Stimulated activated CD8-positive, alpha-beta memory T cell treated with anti-CD3 and anti-CD28 coated beads, Interleukin-7, amount 100 ng/mL, for 48 hours (primary cell): Measurements from ENCODE around the gene SLC7A5.
"Not testable (repeated sequence)": the region's sequence is repeated elsewhere in the genome, so short reads cannot be mapped to it uniquely, and the experiment has no call there.

Source experiments
- DNase-seq, 2 donors: peaks; one replicate each; pipeline ENCODE4 v3.0.0-alpha.2; 2020; ENCODE audit warnings: low read depth in 1 of 2; ENCODE audit errors: extremely low read depth in 1 of 2

Gene SLC7A5

DNA sequence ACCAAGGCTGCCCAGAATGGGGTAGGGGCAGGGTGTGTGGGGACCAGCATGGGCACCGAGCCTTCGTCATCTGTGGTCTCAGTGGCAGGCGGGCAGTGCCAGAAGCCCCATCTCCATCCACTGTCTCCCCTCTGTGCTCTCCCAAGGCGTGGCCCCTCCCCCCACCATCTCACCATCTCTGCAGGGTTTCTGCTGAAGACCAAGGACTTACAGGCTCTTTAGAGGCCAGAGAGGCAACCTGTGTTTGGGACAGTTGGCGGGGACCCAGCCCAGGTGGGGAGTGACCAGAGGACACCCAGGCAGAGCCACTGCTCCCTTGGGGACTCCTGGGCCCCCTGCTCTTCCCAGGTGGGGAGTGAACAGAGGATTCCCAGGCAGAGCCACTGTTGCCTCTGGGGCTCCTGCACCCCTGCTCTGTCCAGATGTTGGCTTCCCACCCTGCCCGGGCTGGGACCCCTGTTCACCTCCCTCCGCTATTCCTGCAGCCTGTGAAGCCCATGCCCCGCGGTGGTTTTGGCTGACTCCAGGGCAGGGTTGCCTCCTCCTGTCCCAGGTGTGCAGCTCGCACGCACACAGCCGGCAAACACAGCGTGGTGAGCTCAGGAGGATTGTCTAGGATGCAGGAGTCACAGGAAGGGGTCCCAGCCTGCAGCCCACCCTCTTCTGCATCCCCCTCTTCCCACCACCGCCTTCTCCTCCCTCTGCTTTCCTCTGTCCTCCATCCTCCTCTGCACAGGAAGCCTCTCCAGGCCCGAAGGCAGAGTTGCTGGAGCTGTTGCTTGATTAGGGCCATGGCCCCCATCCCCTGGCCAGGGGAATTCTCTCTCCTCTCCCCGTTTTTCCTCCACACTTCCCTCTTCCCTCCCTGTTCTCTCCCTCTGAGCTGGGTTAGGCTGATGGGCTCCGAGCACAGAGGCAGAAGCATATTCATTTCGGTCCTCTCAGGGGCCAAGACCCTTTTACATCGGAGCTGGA, 45.0 kb downstream of the SLC7A5 start:
- DNase-seq, result no peak

DNA sequence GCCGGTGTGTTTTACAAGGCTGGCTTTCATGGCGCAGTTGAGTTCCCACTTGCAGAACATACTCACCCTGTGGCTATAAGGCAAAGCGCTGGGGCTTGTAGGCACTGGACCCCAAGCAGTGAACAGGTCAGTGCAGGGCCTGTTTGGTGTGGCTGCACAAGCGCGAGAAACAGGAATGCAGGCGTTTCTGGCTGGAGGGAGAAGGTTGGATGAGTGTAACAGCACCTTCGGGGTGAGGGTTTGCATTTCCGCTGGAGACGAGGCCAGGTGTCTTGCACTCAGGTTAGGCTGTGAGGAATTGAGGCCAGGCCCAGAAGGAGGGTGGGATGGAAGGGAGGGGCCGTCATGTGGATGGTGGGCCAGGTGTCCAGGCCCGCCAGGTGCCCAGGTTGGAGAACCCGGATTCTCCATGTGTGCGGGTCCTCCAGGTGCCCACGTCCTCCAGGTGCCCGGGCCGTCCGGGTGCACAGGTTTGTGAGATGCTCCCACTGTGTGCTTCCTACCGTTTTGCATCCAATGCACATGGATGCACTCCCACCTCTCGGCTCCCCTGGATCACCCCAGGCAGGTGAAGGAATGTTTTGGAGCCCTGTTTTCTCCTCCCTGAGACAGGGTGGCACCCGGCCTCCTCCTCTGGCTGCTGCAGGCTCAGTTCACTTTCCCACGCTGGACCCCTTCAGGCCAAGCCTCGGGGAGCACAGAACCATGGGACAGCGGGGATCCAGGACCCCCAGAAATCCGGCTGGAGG, 46.0 kb downstream of the SLC7A5 start:
- no peak for DNase-seq

DNA sequence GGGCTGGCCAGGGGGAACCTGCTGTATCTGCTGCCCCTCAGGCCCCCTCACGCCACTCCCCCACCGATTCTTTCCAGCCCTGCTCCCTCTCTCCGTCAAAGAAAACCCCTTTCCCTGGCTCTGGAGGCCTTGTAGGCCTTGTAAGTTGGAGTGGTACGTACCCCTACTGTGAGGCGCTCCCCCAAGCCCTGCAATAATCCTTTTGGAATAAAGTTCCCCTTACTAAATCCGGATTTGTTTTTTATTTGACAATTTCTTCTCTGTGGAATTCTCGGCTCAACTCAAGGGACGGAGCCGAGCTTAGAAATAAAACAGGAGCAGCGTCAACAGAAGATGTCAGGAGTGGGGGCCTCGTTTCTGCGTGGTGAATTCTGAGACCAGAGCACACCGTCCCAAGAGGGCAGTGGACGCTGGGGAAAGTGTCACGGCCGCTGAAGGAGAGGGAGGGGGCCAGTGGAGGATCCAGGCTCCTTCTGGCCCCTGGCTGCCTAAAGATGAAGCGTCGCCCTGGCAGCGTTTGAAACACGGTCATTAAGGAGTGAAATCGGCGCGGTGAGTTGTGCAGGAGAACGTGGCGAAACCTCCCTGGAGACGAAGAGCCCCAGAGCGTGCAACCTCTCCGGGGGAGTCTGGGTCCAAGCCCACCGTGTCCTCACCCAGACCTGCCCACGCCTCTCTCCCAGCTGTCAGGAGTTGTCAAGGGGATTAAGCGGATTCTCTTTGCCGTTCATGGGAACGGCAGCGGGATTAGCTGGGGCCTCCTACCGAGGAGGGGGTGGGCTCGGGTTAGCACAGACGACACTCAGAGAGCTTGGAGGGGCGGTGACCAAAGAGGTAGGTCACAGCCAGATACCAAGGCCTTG, 47.0 kb downstream of the SLC7A5 start:
- DNase-seq, result no peak

DNA sequence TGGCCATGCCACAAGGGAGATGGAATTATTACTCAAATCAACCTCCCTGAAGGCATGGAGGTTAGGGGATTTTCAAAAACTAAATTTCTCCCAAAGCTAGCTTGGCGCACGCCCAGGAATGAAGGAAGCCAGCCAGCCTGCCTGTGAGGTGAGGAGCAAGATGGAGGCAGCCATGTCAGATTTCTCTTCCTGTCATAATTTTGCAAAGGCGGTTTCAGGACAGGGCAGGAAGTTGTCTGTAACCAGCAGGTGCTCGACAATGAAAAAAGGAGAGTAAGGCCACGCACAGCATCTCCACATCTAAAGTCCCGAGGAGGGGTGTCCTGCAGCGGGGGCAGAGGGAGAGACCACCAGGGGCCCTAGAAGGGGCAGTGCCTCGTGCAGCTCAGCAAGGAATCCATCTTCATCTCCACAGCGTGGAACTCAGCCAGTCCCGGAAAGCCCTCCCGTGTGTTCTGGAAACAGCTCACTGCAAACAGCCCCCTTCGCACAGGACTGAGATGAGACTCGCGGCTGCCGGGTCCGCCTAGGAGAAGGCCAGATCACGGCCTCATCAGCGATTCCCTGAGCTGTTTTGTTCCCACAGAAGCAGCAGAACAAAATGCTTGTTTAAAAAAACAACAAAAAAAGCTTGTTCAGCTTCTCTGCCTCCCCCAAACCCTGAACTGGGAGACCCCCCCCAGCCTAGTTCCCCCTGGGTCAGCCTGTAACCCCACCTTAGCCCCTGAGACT, 47.8 kb downstream of the SLC7A5 start:
- DNase-seq, result no peak

DNA sequence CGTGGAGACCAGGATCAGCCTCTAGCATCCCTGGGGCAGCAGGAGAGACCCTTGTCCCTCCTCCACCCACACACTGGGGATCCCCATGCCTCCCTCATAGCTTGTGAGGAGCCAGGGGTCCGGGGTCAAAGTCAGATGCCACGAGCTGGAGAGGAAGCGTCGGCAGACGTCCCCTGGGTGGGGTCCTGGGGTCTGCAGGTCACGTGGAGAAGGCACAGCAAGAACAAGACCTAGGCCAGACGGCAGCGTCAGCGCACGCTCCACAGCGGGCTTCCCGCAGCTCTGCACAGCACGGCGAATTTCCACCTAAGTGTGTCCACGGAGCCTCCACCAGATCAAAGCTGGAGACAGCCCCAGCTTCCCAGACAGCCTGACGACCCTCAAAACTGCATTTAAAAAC, 49.3 kb downstream of the SLC7A5 start:
- DNase-seq, result no peak

DNA sequence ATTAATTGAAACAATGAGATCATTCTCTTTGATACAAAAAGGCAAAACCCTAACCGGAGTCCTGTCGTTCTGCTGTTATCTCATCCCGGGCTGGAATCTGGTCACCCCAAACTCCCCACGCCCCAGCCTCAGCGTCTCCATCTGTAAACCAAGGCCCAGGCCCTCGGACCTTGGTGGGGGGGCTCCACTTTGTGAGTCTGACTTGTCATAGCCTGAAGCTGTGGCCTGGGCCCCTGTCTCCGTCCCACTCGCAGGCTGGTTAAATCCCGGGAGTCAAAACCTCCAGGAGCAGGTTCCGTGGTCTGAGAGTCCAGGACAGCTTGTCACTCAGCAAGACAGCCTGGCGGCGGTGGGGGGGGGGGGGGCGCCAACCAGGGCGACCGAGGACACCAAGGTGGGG, 50.0 kb downstream of the SLC7A5 start:
- DNase-seq, result no peak

DNA sequence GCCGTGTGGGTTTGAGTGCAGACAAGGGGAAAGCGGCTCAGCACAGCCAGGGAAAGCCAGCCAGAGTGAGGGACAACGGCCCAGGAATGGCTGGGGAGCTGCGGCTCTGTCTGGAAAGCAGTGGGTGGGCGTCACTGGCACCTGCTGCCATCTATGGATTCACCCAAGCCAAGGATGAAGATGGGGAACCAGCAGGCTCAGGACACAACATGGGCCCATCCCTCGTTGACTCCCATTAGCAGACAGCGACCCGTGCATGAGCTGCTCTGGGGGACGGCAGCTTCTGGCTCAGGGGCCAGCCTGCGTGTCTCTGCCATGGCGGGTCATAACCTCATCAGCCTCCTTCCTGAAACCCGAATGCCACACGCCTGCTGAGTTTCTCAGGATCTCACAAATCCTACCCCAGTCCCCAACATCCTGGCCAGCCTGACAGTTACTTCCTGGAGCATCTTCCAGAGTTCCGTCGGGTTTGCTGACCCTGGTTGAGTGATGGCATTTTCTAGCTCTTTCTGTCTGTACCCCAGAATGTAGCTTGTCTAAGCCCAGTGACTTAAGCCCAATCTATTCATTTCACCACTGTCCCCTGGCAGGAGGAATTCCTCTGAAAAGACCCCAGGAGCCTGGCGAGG, 50.7 kb downstream of the SLC7A5 start:
- DNase-seq, result no peak

DNA sequence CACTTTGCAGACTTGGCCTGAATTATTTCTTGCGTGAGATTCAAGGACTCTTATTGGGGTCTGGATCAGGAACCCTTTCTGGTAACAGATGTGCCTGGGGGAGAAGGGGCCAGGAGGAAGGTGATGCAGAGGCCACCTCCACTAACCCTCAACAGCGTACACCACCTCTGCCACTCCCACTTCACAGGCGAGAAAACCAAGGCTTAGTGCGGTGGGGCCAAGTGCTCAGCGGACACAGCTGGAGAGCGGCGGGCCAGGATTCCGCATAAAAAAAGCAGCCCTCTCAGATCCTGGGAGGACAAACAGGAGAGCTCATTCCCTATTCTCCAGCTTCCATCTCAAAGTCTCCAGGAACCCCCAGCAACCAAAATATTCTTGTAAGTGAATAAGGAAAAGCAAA, 51.4 kb downstream of the SLC7A5 start:
- DNase-seq, result no peak

DNA sequence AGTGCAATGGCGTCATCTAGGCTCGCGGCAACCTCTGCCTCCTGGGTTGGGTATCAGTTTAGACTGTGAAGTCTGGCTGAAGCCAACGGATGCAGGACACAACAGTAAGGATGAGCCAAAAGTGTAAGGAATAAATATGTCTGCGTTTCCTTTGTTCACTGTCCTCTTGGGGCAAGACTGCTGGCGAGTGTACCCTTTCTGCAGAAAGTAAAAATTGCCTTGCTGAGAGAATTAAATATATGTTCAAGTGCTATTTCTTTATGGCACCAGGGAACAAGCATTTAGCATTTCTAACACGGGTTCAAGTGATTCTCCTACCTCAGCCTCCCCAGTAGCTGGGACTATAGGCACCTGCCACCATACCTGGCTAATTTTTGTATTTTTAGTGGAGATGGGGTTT, 51.9 kb downstream of the SLC7A5 start:
- not testable (repeated sequence) for DNase-seq

DNA sequence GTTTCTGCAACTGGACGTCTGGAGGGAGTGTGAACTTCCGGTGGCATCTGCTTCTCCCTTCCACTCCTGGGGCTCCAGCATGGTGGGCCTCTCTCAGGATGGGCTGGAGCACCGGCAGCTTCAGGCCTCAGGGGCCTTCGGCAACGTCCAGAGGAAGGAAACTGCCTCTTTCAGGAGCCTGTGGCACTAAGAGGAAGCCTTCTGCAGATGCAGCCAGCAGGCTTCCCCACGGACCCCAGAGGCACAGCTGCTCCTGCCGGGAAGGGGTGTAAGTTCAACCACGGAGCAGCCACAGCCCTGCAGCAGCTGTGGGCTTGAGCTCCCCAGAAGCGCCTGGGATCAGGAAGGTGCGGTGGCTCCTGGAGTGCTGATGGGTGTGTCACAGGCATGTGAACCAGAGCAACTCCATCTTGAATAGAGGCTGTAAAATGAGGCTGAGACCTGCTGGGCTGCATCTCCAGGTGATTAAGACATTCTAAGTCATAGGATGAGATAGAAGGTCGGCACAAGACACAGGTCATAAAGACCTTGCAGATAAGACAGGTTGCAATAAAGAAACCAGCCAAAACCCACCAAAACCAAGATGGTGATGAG, 52.7 kb downstream of the SLC7A5 start:
- no peak for DNase-seq

DNA sequence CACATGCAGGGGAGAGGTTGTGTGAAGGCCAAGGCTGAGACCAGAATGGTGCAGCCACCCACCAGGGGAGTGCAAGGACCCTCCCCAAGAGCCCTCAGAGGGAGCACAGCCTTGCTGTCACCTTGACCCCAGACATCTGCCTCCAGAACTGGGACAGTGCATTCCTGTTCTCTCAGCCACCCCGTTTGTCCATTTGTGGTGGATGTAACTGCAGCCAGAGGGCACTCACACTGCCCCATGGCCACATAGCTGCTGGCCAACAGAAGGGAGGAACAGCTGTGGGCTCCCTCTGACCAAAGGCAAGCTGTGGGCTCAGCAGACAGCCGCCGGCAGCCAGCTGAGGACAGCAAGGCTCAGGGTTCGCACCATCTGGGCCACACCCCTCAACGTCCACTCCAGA, 53.7 kb downstream of the SLC7A5 start:
- DNase-seq, result no peak

DNA sequence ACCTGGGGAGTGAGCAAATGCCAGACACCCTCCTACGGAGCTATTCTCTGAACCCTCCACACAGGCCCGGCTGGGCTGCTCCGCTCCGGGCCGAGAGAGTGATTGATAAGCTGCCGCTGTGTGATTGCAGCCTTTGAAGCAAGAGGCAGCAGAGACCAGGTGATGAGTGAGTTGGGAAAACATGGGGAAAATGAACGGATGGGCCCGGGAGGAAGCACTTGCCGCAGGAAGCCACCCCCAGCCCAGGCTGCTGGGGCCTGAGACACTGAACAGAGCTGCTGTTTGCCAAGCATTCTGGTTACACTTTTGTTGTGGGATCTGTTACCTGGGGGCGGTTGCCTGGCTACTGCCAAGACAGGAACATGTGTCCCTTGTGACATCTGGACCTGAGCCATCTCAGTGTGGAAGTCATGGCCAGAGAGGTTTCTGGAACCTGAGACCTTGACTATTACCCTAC, 57.1 kb downstream of the SLC7A5 start:
- DNase-seq, result no peak

DNA sequence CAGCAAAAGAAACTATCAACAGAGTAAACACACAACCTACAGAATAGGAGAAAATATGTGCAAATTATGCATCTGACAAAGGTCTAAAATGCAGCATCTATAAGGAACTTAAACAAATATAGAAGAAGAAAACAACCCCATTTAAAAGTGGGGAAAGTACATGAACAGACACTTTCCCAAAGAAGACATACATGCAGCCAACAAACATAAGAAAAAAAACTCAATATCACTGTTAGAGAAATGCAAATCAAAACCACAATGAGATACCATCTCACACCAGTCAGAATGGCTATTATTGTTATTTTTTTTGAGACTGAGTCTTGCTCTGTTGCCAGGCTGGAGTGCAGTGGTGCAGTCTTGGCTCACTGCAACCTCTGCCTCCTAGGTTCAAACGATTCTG, 57.9 kb downstream of the SLC7A5 start:
- not testable (repeated sequence) for DNase-seq

DNA sequence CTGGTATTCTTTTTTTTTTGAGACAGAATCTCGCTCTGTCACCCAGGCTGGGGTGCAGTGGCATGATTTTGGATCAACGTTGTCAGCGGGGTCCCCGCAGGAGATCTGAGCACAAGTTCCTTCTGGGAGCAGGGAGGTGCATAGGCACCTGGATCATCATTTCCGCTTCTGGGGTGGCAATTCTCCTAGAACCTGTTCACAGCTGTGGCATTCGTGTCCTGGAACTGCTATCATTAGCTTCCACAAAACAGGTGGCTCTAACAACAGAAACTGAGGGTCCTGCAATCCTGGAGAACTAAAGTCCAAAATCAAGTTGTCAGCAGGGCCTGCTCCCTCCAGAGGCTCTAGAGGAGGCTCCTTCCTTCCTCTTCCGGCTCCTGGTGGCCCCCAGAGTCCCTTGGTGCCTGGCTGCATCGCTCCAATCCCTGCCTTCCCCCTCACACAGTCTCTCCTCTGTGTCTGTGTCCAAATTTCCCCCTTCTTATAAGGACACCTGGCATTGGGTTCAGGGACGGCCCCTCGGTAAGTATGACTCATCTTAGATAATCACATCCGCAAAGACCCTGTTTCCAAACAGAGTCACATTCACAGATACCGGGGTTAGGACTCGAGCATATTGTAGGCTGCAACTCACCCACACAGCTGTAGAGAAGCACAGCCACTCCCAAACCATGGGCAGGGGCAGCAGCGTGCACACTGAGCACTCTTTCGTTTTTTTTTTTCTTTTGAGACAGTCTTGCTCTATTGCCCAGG, 60.0 kb downstream of the SLC7A5 start:
- DNase-seq, result no peak

DNA sequence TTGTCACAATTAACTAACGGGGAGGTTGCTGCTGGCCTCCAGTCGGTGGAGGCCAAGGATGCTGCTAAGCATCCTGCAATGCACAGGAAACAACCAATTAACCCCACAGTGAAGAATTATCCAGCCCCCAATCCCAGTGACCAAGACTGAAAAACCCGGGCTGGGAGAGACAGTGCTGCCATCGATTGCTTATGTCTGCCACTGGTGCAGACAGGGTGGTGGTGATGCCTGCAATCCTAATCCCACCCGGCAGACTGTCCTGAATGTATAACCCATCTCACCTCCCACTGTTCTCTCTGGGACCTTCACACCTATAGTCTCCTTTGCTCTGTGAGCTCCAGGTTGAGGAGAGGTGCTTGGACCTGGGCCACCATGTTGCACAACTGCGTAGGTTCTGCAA, 61.2 kb downstream of the SLC7A5 start:
- DNase-seq, result no peak

DNA sequence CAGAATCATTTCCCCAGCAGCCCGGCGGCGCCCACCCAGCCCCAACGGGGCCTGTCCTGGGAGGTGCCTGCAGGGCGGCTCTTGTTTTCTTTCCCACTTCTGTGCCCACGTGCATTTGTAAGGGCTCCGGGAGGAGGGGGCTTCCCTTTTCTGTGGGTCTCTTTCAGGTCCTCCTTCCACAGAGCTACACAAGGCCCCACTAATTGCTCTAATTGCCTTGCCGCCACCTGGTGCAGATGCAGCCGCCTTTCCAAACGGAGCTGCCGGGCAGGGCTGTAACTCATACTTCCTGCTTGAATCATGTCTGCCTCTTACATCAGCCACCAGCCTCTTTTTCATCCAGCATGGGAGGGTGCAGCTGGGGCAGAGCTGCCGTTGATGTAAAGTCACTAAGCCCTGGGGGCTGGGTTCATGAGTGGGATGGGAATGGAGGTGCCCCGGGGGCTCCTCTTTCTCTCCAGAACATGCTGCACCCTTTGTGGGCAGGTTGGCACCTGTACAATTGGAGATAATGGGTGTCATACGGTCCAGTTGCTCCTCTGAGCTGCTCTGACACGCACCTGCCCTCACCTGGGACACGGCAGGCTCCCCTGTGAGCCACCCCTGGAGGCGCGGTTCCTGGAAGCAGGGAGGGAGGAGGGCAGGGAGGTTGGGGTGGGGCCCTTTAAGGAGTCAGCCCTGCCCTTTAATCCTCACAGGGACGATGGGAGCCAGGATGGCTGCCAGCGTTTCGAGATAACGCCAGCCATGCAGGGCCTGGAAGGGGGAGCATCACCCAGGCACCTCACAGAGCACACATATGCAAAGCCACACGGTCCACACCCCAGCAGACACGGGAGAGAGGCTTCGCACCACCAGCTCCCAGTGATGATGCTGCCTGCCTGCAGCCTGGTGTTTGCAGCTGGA, 62.4 kb downstream of the SLC7A5 start:
- DNase-seq, result peak in 1 of 2 donors; percentile 55

DNA sequence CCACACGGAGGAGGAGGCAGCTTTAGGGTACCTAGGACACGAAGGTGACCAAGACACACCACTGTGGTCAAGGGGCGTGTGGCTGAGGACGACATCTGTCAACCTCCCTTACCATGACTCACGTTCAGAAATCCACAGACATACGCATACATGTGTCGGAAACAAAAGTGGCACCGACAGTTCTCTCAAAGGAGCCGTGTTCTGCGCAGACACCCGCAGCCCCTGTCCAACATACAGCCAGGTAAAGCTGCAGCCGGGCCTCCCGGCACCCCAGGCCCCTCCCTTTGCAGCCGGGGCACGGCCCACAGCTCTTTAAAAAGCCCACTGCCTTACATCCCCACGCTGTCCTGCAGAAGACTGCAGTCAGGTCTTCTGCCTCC, 63.1 kb downstream of the SLC7A5 start:
- DNase-seq, result peak in 1 of 2 donors; percentile 62

DNA sequence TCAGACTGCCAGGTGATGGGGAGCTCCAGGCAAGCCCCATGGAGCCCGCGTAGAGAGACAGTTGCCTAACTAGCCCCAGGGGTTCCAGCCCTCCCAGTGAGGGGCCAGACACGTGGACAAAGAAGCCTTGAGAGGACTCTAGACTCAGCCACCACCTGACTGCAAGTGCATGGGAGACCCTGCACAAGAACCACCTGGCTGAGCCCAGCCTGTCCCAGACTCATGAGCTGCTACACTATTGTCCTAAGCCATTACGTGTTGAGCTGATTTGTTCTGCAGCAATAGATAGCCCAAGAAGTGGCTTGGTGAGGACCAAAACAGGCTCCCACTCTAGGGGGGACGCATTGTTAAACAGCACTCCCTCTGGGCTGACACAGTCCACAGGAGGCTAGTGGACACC, 65.9 kb downstream of the SLC7A5 start:
- no peak for DNase-seq
